ENCODE results near the gene MLLT10. TPM values are rescaled to one million over a fixed set of nuclear protein-coding genes. Genes with fewer than 3 reads are reported as not detected.
A peak's percentile ranks its signal among the peaks of the same experiment; 100 is the strongest.

Gene MLLT10
- total and polyA plus RNA-seq, 2 of the 8 experiments (the other 6 are each of a cell fraction or from before 2014, with no cell fraction given): 53.1 to 62.1 TPM

DNA sequence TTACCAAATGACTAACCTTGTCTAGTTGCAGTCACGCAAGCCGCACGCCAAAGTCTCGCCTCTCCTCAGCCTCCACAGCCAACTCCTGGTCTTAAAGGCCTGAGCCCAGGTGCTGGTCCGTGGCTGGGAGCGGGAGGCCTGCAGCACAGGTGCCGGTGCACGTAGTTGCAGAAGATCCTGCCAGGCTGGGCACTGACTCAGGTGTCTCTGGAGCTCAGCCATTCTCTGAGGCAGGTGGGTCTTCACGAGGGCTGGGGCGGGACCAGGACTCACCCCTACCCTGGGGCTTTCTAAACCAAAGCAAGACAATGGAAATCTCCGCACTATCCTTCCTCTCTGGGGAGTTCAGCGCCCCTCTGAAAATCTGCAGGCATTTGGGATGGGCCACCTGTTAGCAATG, 216.4 kb downstream of the MLLT10 start:
- peak overlapping the region in 1 of 2 experiments; percentile 61; a peak in 1 of 4 replicates for H3K4me2 ChIP-seq (ENCODE audit: insufficient read depth in 1 of 2, low read depth in 2 of 2, low read length in 2 of 2)

More for the DNA sequence above, 216.4 kb downstream of the MLLT10 start:
- H2AK5ac ChIP-seq (ENCODE audit: low read depth, low read length): peak overlapping the region; percentile 45; the same call in 1 of the 2 replicates
- H3K4me1 ChIP-seq (replicated peaks in 1 of 4; ENCODE audit: control insufficient read depth in 3 of 4, insufficient read depth in 4 of 4, low read length in 3 of 4): peaks cover 13 to 44% (median 33%) of the 10 kb centered on the region in 4 experiments
- H2BK120ac ChIP-seq (replicated peaks; ENCODE audit: low read depth, low read length): peak overlapping the region; percentile 87
- 72% methylated on average over 12 of the region's 12 CpGs; no CpG with 5 or more reads in 1 of the 2 experiments for WGBS, 2 experiments (ENCODE audit: extremely low coverage in 1 of 2, insufficient coverage in 1 of 2, insufficient read length in 1 of 2, insufficient replicate concordance in 2 of 2, low coverage in 1 of 2, low lambda C conversion rate in 2 of 2, missing lambda C conversion rate in 1 of 2)
- H4K91ac ChIP-seq (replicated peaks; ENCODE audit: insufficient read length, low read length): peak overlapping the region; percentile 99
- peak overlapping the region; percentile 19 for H3K56ac ChIP-seq (replicated peaks; ENCODE audit: insufficient read length, low read depth, low read length)
- no peaks in the 10 kb centered on the region for H3K79me1 ChIP-seq (ENCODE audit: low read depth, low read length)
- peak overlapping the region; percentile 71 for H4K8ac ChIP-seq (ENCODE audit: extremely low read depth, insufficient read depth, low read length)
- CTCF ChIA-PET (ENCODE audit: partially characterized antibody): interaction anchor here (0.6 to 1.3 kb wide), 3 partner anchors 10 to 42 kb away, joined by 3 read pairs; no protein-coding TSS in a partner anchor
- no peak overlapping the region for H3K4ac ChIP-seq (replicated peaks; ENCODE audit: insufficient read length, low read depth, low read length)
- H3K9me3 ChIP-seq (ENCODE audit: insufficient read depth in 2 of 2, low read depth in 1 of 2, low read length in 1 of 2): no peaks in the 10 kb centered on the region
- H3K27ac ChIP-seq (ENCODE audit: low read depth, low read length): peak overlapping the region; percentile 65; the same call in 1 of the 2 replicates
- H2BK5ac ChIP-seq (ENCODE audit: low read depth, low read length): peak overlapping the region; percentile 99
- no peaks in the 10 kb centered on the region for H4K20me1 ChIP-seq (replicated peaks in 1 of 2; ENCODE audit: control insufficient read depth in 1 of 2, insufficient read depth in 2 of 2, low read length in 2 of 2)
- peak overlapping the region; percentile 99; the same call in 1 of the 2 replicates for H2BK20ac ChIP-seq (ENCODE audit: low read length)
- H3K23me2 ChIP-seq (ENCODE audit: low read depth, low read length): peaks cover 3% of the 10 kb centered on the region; the same call in 1 of the 2 replicates
- no peak for TF ChIP-seq SIRT6 (IDR thresholded peaks at IDR 0.05; ENCODE audit: low read length)
- no peak for TF ChIP-seq JUN (IDR thresholded peaks at IDR 0.05; ENCODE audit: low read depth, low read length)
- no peak for TF ChIP-seq MAFK (IDR thresholded peaks at IDR 0.05; ENCODE audit: low read depth, low read length)
- peak; percentile 75 for TF ChIP-seq E2F6 (IDR thresholded peaks at IDR 0.05)
- TF ChIP-seq POLR2AphosphoS5 (IDR thresholded peaks at IDR 0.05; ENCODE audit: low read depth, low read length): 0 out of 2 replicates have a peak, but pooled peaks have one; percentile 46
- TF ChIP-seq MAX (IDR thresholded peaks at IDR 0.05): peak; percentile 46; the same call in 1 of the 2 replicates
- peak in 1 of 2 experiments; percentile 56; a peak in 1 of 3 replicates for TF ChIP-seq POLR2A (IDR thresholded peaks at IDR 0.05; ENCODE audit: control extremely low read depth in 1 of 2, low read depth in 2 of 2, low read length in 2 of 2)
- TF ChIP-seq SP1 (IDR thresholded peaks at IDR 0.05; ENCODE audit: low read depth, low read length): no peak
- H2AFZ ChIP-seq (ENCODE audit: low read length): no peak overlapping the region
- H3K14ac ChIP-seq (ENCODE audit: insufficient read length): no peak overlapping the region
- H3K9ac ChIP-seq (replicated peaks in 1 of 4; ENCODE audit: extremely low read depth in 1 of 4, low read depth in 3 of 4, low read length in 3 of 4): no peak overlapping the region; a peak in 2 of 7 replicates
- no peak overlapping the region for H3K23ac ChIP-seq (ENCODE audit: insufficient read length)
- POLR2A ChIA-PET (ENCODE audit: partially characterized antibody): interaction anchor here (0.7 to 3.1 kb wide), 12 partner anchors 9 to 247 kb away, joined by 3 to 11 read pairs (median 4); partner anchors contain the start of gene SKIDA1
- H2BK15ac ChIP-seq (ENCODE audit: low read length): 0 out of 2 replicates have a peak overlapping the region, but pooled peaks have one; percentile 61
- H3K18ac ChIP-seq (ENCODE audit: extremely low read depth, low read length): peak overlapping the region; percentile 84
- FAIRE-seq (no peak), DNase-seq (ENCODE audit: low read depth in 1 of 2, low spot score in 2 of 2) (no peak)
- peak overlapping the region; percentile 23 for H4K5ac ChIP-seq (ENCODE audit: insufficient read length, low read depth, low read length)
- H3K36me3 ChIP-seq (ENCODE audit: control insufficient read depth in 2 of 4, insufficient read depth in 4 of 4, low read length in 3 of 4): no peaks in the 10 kb centered on the region; a peak in 1 of 8 replicates
- H2BK12ac ChIP-seq (ENCODE audit: low read depth, low read length): peak overlapping the region; percentile 100
- 0 out of 8 replicates have a peak overlapping the region, but pooled peaks of 1 of the 4 experiments have one; percentile 3 for H3K4me3 ChIP-seq (ENCODE audit: extremely low read depth in 1 of 4, insufficient read depth in 2 of 4, low read depth in 3 of 4, low read length in 4 of 4)
- H3K79me2 ChIP-seq (ENCODE audit: control insufficient read depth in 1 of 2, insufficient read depth in 2 of 2, low read length in 2 of 2): no peaks in the 10 kb centered on the region
- no peaks in the 10 kb centered on the region for H3K27me3 ChIP-seq (replicated peaks in 1 of 4; ENCODE audit: control insufficient read depth in 3 of 4, extremely low read depth in 1 of 4, insufficient read depth in 3 of 4, low read length in 3 of 4)
